SJCRH30 (cell line): ENCODE results near the gene CDC5L. TPM values are rescaled to one million over a fixed set of nuclear protein-coding genes. Genes with fewer than 3 reads are reported as not detected.
"Not testable (repeated sequence)": the region's sequence is repeated elsewhere in the genome, so short reads cannot be mapped to it uniquely, and the experiment has no call there.

Source experiments
- DNase-seq, 2 experiments: peaks; one replicate each; pipeline ENCODE4 v3.0.0-alpha.2; 2015 to 2020
- H3K27ac ChIP-seq: fragments of 250-450 bp; sonication (Bioruptor Pico); 2 replicates; pipeline ENCODE4 v1.5.1; 2020; ENCODE audit warnings: mild to moderate bottlenecking, moderate library complexity
- H3K27me3 ChIP-seq: fragments of 250-450 bp; sonication (Bioruptor Pico); 2 replicates; pipeline ENCODE4 v1.5.1; 2020; ENCODE audit warnings: mild to moderate bottlenecking, moderate library complexity
- H3K36me3 ChIP-seq: fragments of 250-450 bp; sonication (Bioruptor Pico); 2 replicates; pipeline ENCODE4 v1.5.1; 2020; ENCODE audit warnings: mild to moderate bottlenecking, moderate library complexity
- H3K4me1 ChIP-seq: fragments of 250-450 bp; sonication (Bioruptor Pico); 2 replicates; pipeline ENCODE4 v1.5.1; 2020; ENCODE audit warnings: mild to moderate bottlenecking, moderate library complexity
- H3K4me3 ChIP-seq: fragments of 250-450 bp; sonication (Bioruptor Pico); 2 replicates; pipeline ENCODE4 v1.5.1; 2020; ENCODE audit warnings: mild to moderate bottlenecking, moderate library complexity
- H3K9me3 ChIP-seq: fragments of 250-450 bp; sonication (Bioruptor Pico); replicated peaks from 2 replicates; pipeline ENCODE4 v1.5.1; 2020; ENCODE audit warnings: mild to moderate bottlenecking, moderate library complexity
- total RNA-seq: library from RNA; depleted of rRNA; stranded (reverse); fragments of >200 nt; shearing (Covaris generic); gene quantifications from 2 replicates; pipeline ENCODE4 v1.2.3, GENCODE V29; 2014; rRNA removed

Gene CDC5L
- total RNA-seq: 42.3 and 45.2 TPM in 2 replicates

DNA sequence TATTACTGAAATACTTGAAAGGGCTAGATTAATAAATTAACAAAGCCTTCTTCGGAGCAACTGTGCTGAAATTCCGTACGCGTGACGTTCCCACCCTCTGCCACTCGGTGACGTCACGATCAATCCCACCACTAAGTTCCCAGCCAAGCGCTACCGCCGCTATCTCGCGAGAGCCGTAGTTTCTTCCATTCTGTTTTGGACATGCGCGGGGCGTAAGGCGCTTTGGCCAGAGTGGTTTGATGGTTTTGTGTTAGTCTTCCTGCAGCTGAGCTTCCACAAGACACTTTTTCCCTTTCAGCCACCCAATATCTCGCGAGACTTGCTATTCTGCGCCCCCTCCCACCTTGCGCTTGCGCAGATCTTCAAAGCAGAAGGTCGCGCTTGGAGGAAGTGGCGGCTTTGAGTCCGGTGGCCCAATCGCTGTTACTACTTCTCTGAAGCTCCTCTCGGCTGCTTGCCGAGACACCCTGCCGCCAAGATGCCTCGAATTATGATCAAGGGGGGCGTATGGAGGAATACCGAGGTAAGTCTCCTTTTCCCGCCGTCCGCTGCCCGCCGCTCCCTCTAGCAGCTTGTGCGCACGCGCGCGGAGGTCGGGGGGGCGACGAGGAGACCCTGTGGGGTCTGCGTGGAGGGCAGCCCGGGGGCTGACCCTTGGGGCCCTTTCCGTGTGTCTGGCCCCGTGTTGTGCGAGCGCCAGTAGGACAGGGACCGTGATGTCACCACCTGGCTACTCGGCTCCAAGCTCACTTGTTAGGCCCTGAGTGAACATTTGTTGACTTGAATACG, at the start of gene CDC5L:
TSS of gene CDC5L (plus strand) at position 361 of the 789 bp plus-strand sequence. CDS start at position 479, 118 bp downstream.
- Histone ChIP-seq H3K4me3 (peak within 1 kb of the TSS; percentile 96), H3K9me3 (no peaks in the 10 kb centered on the region), H3K4me1 (peaks cover 8% of the 10 kb centered on the region; the same call in 1 of the 2 replicates), H3K27me3 (no peaks in the 10 kb centered on the region), H3K27ac (peak within 1 kb of the TSS; percentile 99), H3K36me3 (peaks cover 22% of the 10 kb centered on the region)
- peak; percentile 98 to 99 for DNase-seq

DNA sequence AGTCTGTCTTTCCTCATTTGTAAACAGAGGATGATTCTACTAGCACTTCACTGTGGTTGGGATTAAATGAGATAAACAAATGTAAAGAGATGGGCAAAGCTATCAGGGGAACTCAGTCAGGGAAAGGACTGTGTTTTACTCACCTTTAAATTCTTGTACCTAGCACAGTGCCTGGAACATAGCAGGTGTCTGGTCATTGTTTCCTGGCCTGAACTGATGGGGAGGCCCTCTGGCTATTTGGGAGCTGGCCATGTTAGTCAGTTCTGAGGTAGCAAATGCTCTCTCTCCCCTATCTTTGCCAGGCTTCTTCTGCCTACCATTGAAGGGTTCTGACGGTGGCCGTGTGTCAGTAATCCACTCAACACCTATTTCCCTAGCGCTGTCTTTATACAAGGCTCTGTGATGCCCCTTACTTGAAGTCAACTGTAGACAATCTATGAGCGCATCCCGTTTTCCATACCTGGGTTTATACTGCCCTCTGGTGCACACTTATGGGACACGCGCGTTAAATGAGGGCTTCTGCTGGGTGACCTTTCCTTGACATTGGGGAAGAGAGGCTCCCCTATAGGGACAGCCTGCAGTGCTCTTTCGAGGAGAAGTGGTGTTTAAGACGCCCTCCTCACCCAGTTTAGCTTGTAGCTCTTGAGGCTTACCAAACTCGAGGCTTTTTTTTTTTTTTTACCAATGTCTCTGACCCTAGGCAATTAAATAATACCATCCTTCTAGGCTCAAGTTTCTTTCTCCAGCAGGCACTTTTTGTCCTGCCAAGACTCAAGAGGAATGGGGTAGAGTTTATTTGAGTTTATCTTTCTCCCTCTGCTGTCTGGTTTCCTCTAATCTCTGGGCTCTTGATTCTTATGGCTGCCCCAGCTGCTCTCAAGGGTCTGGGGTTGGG, 49.0 kb upstream of the CDC5L start:
- H3K4me3 ChIP-seq: no peak overlapping the region
- H3K27ac ChIP-seq: no peak overlapping the region
- DNase-seq: peak; percentile 39 to 84
- H3K36me3 ChIP-seq: no peaks in the 10 kb centered on the region
- no peaks in the 10 kb centered on the region for H3K9me3 ChIP-seq
- H3K4me1 ChIP-seq: no peaks in the 10 kb centered on the region
- H3K27me3 ChIP-seq: 0 out of 2 replicates have a peak, but pooled peaks cover 4% of the 10 kb centered on the region

DNA sequence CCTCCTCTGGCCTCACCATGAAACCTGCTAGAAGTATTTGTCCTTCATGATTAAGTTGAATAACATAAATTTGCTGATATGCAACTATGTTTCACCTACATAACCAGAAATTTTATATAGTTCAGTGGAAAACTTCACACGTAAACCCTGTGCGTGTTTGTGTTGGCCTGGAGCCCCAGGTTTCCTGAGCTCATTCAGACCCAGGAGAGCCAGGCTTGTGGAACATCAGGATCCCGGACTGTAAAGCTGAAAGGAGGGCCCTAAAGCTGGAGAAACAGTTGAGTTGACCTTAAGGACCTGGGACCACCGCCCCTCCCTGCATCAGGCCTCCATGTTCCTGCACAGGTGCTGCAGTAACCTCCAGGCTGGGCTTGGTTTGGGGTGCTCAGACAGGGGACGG, 48.2 kb upstream of the CDC5L start:
- DNase-seq: no peak
- Histone ChIP-seq H3K27me3 (0 out of 2 replicates have a peak, but pooled peaks cover 4% of the 10 kb centered on the region), H3K4me3 (no peak overlapping the region), H3K4me1 (no peaks in the 10 kb centered on the region), H3K27ac (no peak overlapping the region), H3K36me3 (no peaks in the 10 kb centered on the region), H3K9me3 (no peaks in the 10 kb centered on the region)

DNA sequence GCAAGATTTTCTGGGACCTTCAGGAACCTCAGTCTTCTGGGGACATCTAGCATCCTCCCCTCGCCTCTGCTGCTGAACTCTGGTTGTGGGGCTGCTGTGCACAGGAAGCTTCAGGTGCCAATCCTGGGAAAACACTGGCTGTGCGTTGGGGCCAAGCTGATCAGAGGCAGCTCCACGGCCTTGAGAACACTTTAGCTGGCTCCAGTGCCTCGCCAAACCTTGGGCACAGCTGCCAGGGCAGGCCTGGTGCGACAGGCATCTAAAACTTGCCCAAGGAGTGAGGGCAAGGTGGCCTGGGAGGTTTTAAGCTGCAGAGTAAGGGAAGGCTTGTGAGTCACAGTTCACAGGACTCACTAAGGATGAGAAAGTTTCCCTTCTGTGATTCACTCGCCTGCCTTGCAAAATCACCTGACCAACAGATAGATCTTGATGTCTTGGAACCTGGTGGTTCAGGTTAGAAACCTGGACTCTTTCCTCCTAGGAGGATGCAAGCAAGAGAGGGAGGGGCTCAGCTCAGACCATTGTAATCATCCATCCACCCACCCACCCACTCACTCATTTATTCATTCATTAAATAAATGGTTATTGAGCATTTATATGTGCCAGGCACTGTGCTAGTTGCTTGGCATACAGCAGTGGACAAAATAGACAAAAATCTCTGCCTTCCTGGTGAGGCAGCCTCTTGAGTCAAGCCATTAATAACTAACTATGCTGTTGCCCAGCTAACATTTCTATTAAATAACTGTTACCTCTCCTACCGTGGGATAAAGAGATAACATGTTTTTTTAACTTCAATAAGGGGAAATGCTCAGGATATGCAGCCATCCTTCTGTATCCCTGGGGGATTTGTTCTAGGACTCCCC, 47.5 kb upstream of the CDC5L start:
- no peaks in the 10 kb centered on the region for H3K9me3 ChIP-seq
- H3K36me3 ChIP-seq: no peaks in the 10 kb centered on the region
- H3K4me3 ChIP-seq: no peak overlapping the region
- DNase-seq: no peak
- H3K27me3 ChIP-seq: 0 out of 2 replicates have a peak, but pooled peaks cover 8% of the 10 kb centered on the region
- no peaks in the 10 kb centered on the region for H3K4me1 ChIP-seq
- no peak overlapping the region for H3K27ac ChIP-seq

DNA sequence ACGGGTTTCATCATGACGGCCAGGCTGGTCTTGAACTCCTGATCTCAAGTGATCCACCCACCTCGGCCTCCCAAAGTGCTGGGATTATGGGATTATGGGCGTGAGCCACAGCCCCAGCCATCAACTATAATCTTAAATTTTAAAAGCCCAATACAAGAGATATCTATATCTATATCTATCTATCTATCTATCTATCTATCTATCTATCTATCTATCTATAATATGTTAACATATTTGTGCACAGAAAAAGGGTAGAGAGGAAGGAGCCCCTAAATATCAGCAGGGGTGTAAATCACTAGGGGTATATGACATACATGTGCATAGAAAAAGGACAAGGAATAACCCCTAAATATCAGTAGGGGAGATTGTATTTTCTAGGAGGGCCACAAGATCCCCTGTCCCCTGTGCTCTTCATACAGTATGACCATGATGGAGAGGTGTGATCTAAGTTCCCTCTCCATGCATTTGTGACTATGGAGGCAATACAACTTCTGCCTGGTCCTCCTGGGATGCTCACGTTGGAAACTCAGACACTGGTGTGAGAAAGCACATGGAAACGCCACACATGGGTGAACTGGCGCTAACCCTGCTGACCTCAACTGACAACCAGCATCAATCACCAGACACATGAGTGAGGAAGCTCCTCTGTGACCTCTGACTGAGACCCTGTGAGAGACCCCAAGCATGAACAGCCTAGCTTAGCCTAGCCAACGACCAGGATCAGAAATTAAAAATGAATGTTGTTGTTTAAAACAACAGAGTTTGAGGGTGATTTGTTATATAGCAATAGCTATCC, 46.2 kb upstream of the CDC5L start:
- H3K36me3 ChIP-seq: no peaks in the 10 kb centered on the region
- H3K4me1 ChIP-seq: no peaks in the 10 kb centered on the region
- H3K9me3 ChIP-seq: no peaks in the 10 kb centered on the region
- no peak overlapping the region for H3K4me3 ChIP-seq
- no peak overlapping the region for H3K27ac ChIP-seq
- H3K27me3 ChIP-seq: 0 out of 2 replicates have a peak, but pooled peaks cover 4% of the 10 kb centered on the region
- DNase-seq: no peak

DNA sequence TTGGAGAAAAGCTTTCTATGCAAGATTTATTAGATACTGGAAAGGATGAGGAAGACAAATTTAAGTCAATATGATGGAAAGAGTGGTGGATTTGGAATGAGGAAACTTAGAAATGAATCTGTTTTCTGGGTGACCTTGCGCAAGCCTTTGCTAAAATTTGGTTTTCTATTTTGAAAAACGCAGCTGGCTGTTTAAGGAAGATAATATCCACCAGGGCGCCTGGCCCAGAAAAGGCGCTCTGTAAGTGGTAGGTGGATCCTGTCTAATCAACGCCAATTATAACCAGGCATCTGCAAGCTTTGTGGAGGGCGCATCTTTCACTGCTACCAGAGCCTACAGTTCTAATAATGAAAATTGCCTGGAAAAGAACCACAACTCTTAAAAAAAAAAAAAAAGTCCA, 45.5 kb upstream of the CDC5L start:
- Histone ChIP-seq H3K27me3 (0 out of 2 replicates have a peak, but pooled peaks cover 4% of the 10 kb centered on the region), H3K27ac (no peak overlapping the region)
- no peak for DNase-seq

DNA sequence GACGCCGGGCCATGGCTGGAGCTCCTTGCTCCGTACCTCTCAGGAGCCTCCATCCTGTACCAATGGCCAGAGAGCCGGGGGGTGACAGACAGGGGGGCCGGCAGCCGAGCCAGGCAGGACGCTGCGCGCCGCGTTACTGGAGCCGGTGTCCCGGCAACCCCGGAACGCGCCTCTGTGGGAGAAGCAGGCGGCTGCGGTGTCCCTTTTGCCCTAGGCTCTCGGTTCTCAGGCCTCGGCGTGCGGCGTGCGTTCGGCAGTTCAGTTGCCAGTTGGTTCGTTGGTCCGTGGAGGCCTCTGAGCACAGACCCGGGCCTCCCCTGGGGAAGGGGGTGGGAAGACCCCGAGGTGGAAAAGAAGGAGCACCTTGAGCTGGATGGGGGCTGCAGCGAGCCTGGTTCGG, 45.0 kb upstream of the CDC5L start, which contains the start of gene SPATS1:
TSS of gene SPATS1 (plus strand) at position 162 of the 400 bp plus-strand sequence. CDS start 446 bp downstream, outside the sequence.
- peak; percentile 11 to 24 for DNase-seq
- H3K27ac ChIP-seq: no peak within 1 kb of the TSS
- H3K36me3 ChIP-seq: no peaks in the 10 kb centered on the region
- H3K9me3 ChIP-seq: peaks cover 3% of the 10 kb centered on the region; the same call in 1 of the 2 replicates
- no peaks in the 10 kb centered on the region for H3K4me1 ChIP-seq
- 0 out of 2 replicates have a peak, but pooled peaks cover 4% of the 10 kb centered on the region for H3K27me3 ChIP-seq
- peak within 1 kb of the TSS; percentile 27 for H3K4me3 ChIP-seq

More for the DNA sequence above, 45.5 kb upstream of the CDC5L start:
- Histone ChIP-seq H3K4me1 (no peaks in the 10 kb centered on the region), H3K36me3 (no peaks in the 10 kb centered on the region), H3K4me3 (peak overlapping the region; percentile 27; the same call in 1 of the 2 replicates), H3K9me3 (peaks cover 3% of the 10 kb centered on the region; the same call in 1 of the 2 replicates)

DNA sequence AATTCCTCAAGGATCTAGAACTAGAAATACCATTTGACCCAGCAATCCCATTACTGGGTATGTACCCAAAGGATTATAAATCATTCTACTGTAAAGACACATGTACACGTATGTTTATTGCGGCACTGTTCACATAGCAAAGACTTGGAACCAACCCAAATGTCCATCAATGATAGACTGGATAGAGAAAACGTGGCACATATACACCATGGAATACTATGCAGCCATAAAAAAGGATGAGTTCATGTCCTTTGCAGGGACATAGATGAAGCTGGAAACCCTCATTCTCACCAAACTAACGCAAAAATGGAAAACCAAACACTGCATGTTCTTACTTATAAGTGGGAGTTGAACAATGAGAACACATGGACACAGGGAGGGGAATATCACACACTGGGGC, 40.7 kb upstream of the CDC5L start:
- H3K27me3 ChIP-seq, H3K36me3 ChIP-seq, H3K4me1 ChIP-seq: not testable (repeated sequence)

DNA sequence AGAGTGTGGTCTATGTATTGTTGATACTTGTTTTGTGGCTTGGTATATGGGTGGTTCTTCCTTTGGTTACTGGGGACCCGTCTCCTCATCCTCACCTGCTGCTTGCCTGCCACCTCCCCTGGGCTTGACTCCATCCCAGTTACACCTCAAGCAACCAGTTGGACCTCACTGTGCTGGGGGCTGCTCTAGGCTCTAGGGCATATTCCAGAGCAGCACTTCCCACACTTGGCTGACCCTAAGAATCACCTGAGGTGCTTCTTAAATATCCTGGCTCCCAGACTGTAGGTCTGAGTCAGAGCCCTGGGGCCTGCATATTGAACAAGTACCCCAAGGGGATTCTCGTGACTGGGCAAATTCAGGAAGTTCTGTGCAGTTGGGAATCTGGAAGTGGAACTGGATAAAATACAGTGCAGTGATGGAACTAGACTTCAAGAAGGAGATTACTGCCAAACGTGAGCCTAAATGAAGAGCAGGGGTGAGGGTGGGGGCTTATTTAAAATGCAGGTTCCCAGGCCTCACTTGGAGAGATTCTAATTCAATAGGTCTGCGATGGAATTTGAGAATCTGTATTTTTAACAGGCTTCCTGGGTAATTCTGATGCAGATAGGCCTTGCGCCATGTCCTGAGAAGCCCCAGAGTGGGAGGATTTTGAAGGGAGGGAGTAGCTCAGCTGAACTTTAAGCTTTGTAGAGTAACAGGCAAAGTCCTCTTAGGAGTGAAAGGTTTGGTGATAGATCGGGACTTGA, 37.4 kb upstream of the CDC5L start:
- H3K27ac ChIP-seq: no peak overlapping the region
- H3K9me3 ChIP-seq: peaks cover 3% of the 10 kb centered on the region; the same call in 1 of the 2 replicates
- no peak overlapping the region for H3K4me3 ChIP-seq
- H3K27me3 ChIP-seq: no peaks in the 10 kb centered on the region
- H3K4me1 ChIP-seq: no peaks in the 10 kb centered on the region
- no peaks in the 10 kb centered on the region for H3K36me3 ChIP-seq
- DNase-seq: no peak

More for the DNA sequence above, 40.7 kb upstream of the CDC5L start:
- H3K4me3 ChIP-seq, H3K9me3 ChIP-seq, H3K27ac ChIP-seq, DNase-seq: not testable (repeated sequence)

DNA sequence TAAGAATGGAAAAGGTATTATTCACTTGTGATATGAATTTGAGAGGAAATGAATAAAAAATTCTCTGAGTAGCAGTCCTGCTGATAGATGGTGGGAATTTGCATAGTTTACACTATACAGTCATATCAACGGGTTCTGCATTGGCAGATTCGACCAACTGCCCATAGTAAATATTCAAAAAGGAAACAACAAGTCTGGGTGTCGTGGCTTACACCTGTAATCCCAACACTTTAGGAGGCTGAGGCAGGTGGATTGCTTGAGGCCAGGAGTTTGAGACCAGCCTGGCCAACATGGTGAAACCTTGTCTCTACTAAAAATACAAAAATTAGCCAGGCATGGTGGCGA, 36.9 kb upstream of the CDC5L start:
- not testable (repeated sequence) for H3K36me3 ChIP-seq, DNase-seq, H3K4me1 ChIP-seq, H3K9me3 ChIP-seq, H3K27me3 ChIP-seq, H3K27ac ChIP-seq, H3K4me3 ChIP-seq

DNA sequence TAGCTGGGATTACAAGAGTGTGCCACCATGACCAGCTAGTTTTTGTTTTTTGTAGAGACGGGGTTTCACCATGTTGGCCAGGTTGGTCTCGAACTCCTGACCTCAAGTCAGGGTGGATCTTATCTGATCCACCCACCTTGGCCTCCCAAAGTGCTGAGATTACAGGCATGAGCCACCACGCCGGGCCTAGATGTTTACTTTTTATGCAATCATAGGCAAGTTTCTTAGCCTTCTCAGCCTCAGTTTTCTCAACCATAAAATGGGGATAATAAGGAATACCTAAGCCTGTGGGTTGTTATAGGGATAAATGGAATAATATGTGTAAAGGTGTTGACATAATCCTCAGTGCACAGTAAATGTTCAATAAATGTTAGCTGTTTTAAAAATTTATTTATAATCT, 35.2 kb upstream of the CDC5L start:
- H3K27me3 ChIP-seq: no peaks in the 10 kb centered on the region
- no peaks in the 10 kb centered on the region for H3K36me3 ChIP-seq
- no peaks in the 10 kb centered on the region for H3K9me3 ChIP-seq
- no peaks in the 10 kb centered on the region for H3K4me1 ChIP-seq
- no peak overlapping the region for H3K27ac ChIP-seq
- no peak for DNase-seq
- no peak overlapping the region for H3K4me3 ChIP-seq

DNA sequence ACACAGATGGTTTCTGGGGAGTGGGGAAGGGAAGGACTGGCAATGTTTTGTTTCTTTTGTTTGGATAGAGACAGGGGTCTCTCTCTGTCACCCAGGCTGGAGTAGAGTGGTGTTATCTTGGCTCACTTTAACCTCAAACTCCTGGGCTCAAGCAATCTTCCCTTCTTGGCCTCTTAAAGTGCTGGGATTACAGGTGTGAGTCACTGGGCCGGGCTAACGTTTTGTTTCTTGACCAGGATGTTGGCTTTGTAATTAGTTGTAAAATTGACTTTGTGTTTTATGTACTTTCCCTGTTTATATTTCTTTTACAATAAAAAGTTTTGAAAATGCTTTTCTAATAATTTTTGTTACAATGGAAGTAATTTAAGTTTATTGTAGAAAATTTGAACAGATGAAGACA, 34.2 kb upstream of the CDC5L start:
- no peak for DNase-seq
- Histone ChIP-seq H3K9me3 (no peaks in the 10 kb centered on the region), H3K27ac (no peak overlapping the region), H3K36me3 (no peaks in the 10 kb centered on the region), H3K4me3 (no peak overlapping the region), H3K4me1 (no peaks in the 10 kb centered on the region), H3K27me3 (no peaks in the 10 kb centered on the region)

DNA sequence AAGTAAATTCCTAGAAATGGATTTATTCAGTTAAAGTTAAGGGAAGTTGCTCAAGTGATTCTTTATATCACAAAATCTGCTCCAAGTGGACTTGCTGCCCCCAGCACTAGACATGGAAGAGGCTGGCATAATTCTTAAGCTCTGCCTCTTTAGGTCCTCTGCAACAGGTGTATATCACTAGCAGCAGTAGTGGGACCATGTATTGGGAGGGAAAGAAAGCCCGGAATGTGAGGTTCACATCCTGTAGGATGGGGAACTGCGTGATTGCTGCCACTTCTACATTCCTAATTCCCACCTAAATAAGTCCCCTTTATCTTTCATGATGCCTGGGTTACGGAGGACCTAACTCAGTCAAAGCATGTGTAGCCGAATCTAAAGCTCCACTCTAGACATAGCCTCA, 31.9 kb upstream of the CDC5L start:
- no peak for DNase-seq
- Histone ChIP-seq H3K27ac (no peak overlapping the region), H3K27me3 (no peaks in the 10 kb centered on the region), H3K36me3 (no peaks in the 10 kb centered on the region), H3K4me1 (no peaks in the 10 kb centered on the region), H3K9me3 (no peaks in the 10 kb centered on the region), H3K4me3 (no peak overlapping the region)
